GM12891 (cell line): ENCODE data around the gene ARHGEF16.

Experiments used
- POLR2A ChIP-seq: IDR thresholded peaks from 2 replicates; pipeline ENCODE4 v1.6.1; 2011; ENCODE audit warnings: low read depth, low read length, control low read depth
- POLR2AphosphoS5 ChIP-seq: IDR thresholded peaks from 2 replicates; pipeline ENCODE4 v1.6.1; 2011; ENCODE audit warnings: low read depth, low read length, control low read depth
- SPI1 ChIP-seq: IDR thresholded peaks from 2 replicates; pipeline ENCODE4 v1.6.1; 2011; ENCODE audit warnings: low read depth, low read length, control low read depth
- TAF1 ChIP-seq: IDR thresholded peaks from 2 replicates; pipeline ENCODE4 v1.6.1; 2011; ENCODE audit warnings: low read depth, low read length, control low read depth

DNA sequence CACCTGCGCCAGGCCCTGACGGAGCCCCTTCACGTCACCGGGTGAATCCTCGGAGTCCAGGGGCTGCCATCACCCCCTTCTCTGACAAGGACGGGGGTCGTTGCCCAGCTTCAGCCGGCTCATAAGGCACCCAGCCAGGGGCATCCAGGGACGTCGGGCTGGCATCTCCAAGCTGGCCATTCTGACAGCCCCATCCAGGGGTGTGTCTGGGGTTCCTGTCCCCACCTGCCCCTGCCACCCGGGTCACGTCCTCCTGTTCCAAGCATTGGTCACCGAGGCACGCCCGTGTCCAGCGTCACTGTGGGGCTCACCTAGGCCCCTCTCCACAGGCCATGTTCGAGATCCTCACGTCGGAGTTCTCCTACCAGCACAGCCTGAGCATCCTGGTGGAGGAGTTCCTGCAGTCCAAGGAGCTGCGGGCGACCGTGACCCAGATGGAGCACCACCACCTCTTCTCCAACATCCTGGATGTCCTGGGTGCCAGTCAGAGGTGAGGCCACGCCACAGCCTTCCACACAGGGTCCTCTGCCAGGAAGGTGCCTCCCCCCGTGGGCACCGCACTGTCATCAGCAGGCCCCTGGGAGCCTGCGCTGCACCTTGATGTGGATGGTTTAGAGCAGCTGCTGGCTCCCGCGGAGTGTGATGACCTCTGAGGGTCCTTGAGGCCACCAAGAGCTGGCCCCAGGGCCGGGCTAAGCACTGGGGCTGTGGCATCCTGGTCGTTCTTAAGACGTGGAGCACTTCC is 14.8 kb downstream of the ARHGEF16 start:
- no peak for TF ChIP-seq POLR2AphosphoS5
- no peak for TF ChIP-seq POLR2A
- TF ChIP-seq TAF1 = no peak
- no peak for TF ChIP-seq SPI1
